Adipose tissue (tissue), 3 donors: Measurements from ENCODE around the gene GABPA. TPM values are rescaled to one million over a fixed set of nuclear protein-coding genes. Genes with fewer than 3 reads are reported as not detected.
"Not testable (repeated sequence)": the region's sequence is repeated elsewhere in the genome, so short reads cannot be mapped to it uniquely, and the experiment has no call there.

Source experiments
- H3K27ac ChIP-seq: one replicate; pipeline ENCODE4 v1.5.1; 2013; ENCODE audit warnings: low read depth, low read length
- WGBS, 3 donors: extraction: QIAGEN DNeasy Blood & Tissue Kit; methylation state at CpG; one replicate each; pipeline ENCODE4 v1.1.7; 2013; 5-methylcytosine and 5-hydroxymethylcytosine counted together
- polyA plus RNA-seq, 3 donors: library from polyadenylated mRNA; stranded (reverse); fragments of 200-250 nt; gene quantifications; one replicate each; pipeline ENCODE4 v1.2.3, GENCODE V29; 2013
- donor health status: healthy with polysubstance abuse.
- donor health status: Bipolar disorder and iron deficiency.
- donor health status: healthy.

Gene GABPA
- polyA plus RNA-seq, 3 donors: 5.0 to 17.2 (median 8.3) TPM

DNA sequence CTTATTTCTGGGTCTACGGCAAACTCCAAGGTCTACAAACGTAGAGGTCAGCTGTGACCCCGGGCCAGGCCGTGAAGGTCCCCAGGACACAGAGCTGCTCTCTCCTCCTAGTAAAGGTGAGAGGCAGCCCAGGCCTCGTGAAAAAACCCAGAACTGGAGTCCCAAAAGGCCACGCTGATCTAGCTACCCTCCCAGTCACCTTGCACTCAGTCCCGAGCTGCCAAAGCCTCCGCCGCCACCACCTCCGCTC is 193 bp upstream of the GABPA start:
- 0 to 1% (median 0%) methylated on average over 10 of the region's 10 CpGs for WGBS, 3 donors
- peak overlapping the region; percentile 82 for H3K27ac ChIP-seq

DNA sequence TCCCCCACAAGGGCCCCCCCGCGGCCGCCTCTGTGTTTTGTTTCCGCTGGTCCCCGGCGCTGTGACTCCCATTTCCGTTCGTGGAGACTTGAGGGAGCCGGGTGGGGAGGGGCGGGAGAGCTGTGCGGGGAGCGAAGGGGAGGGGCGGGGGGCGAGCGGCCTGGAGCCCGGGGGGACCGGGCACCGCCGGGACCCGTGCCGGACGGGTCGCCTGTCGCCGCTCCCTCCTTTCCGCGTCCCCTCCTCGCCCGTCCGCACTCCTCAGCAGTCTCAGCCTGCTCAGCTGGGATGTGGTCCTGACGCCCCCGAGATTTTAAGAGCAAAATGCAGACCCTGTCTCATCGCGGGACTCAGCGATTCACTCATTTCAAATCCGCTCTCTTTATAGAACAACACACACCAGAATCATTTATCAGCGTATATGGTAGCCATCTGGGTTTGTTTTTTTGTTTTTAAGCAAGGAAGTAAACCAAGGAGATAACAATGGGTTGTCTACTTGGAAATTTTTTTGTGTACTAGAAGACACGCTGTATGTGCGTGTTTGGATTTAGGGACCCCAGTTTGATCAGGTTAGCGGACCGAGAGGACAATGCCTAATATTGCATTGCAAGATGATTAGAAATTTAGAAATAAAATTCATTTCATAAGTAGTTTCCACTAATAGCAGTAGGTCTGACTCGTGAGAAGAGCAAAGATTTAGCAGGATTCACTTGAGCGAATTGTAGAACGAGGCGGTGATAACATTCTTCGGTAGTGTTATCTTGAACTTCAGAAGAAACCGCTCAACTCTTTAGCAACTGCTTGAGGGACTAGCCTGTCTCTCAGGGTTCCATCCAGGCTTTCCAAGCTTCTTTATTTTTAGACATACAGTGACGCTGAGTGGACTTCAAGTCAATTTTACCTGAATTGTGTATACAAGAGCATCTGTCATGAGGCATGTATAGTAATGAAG is 1.1 kb downstream of the GABPA start:
- no peak overlapping the region for H3K27ac ChIP-seq
- 0 to 1% (median 0%) methylated on average over 32 to 48 of the region's 48 CpGs for WGBS, 3 donors

DNA sequence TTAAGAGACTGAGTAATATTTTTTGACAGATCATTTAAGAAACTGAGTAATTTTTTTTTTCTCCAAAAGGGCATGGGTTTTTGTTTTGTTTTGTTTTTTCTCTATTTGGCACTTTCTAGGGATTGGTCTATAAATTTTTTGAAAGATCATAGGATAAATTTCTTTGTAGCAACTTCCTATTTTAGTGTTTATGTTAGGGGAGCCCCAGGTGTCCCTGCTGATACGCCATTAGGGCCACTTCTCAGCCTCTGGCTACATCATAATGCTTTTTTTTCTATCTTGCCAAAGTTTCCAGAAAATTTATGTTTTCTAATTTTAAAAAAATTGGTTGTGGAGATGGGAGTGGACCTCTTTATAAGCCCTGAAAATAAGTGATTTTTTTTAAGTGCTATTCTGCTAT is 2.6 kb downstream of the GABPA start:
- WGBS, 3 donors: 43 to 59% (median 53%) methylated on average over 1 of the region's 1 CpG
- H3K27ac ChIP-seq: no peak overlapping the region

DNA sequence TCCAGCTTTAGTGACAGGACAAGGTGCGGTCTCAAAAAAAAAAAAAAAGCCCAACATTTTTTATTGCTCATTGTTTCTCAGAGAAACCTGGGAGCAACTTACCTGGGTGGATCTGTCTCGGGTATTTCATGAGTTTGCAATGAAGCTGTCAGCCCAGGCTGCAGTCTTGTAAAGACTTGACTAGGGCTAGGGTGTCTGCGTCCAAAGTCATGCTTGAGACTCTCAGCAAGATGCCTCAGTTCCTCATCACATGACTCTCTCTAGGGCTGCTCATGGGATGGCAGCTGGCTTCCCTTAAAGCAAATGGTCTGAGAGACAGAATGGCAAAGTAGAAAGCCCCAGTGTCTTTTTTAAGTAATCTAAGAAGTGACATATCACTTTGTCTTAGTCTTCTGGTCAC is 8.1 kb downstream of the GABPA start:
- H3K27ac ChIP-seq: no peak overlapping the region
- WGBS, 3 donors: 93 to 97% (median 96%) methylated on average over 3 of the region's 3 CpGs

DNA sequence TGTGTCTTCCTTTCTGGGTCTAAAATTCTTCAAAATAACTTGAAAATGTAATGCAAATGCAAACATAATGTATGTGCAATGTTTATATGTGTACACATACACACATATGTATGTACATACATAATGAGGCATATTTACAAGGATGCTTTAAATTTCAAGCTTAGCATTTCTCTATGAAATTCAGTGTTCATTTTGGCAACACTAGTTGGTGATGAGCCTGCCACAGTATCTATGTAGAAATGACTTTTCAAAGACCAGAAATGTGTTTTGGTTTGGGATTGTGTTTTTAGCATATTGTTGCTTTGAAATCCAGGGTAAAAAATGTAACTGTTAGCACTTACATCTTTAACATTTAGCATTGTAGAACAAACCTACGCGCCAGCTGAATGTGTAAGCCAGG is 10.1 kb downstream of the GABPA start:
- no peak overlapping the region for H3K27ac ChIP-seq
- WGBS, 3 donors: 98 to 100% (median 100%) methylated on average over 2 of the region's 2 CpGs

DNA sequence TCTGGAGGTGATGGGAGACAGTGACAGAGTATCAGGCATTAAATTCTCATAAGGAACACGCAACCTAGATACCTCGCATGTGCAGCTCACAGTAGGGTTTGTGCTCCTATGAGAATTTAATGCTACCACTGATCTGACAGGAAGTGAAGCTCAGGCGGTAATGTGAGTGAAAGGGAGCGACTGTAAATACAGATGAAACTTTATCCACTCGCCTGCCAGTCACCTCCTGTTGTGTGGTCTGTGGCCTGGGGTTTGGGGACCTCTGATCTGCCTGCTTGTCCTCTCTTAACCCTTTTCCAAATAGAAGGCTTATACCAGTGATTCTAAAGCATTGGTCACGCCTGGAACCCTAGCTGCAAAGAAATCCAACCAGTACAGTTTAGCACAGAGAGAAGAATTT is 15.3 kb downstream of the GABPA start:
- WGBS, 3 donors: 74 to 91% (median 75%) methylated on average over 6 of the region's 6 CpGs
- no peak overlapping the region for H3K27ac ChIP-seq

DNA sequence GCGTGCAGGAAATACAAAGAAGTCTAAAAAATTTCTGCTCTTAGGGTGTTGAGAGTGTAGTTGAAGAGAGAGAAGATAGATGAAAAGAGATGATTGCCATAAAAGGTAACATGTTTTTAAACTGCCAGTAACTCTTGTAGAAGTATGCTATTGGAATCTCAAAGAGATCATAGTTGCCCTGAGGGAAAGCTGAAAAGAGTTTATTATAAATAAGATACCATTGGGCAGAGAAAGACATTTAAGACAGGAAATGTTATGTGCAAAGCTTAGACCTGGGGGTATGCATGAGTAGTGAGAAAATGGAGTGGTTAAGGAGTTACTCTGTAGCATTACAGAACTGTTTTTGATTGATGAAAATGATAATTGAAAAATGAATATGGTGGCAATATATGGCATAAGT is 17.6 kb downstream of the GABPA start:
- H3K27ac ChIP-seq: no peak overlapping the region
- WGBS, 3 donors: 94 to 100% (median 100%) methylated on average over 1 of the region's 1 CpG

DNA sequence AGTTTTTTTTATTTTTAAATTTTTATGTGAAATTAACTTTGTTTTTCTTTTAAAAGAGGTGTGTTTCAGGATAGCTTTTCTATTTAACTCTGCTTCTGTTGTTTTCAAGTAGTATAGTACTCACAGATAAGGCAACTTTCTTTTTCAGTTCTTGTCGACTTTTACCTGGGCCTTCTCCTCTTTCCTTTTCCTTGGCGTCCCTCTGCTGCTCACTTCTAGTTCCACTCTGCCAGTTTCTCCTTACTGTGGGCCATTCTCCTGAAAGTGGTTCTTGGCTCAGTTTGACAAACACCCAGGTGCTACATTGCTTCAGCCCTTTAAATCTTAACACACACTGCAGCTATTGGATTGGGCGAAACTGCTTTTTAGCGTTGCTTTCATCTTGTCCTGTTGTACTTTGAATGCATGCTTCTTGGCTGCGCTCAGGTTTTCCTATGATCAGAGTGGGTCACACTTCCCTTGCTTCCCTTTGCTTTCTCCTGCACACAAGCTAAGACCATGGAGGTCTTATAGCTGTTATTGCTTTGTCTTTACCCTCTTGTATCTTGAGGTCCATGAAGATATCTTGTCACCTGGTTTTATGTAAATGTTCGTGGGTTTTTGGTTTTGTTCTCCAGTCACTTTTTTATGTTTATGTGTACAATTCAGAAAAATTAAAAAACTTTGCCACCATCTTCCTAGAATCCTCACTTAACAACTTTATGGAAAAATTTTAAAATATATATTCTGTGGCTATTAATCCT is 21.6 kb downstream of the GABPA start:
- 71 to 87% (median 75%) methylated on average over 6 of the region's 6 CpGs for WGBS, 3 donors
- H3K27ac ChIP-seq: peak overlapping the region; percentile 42

DNA sequence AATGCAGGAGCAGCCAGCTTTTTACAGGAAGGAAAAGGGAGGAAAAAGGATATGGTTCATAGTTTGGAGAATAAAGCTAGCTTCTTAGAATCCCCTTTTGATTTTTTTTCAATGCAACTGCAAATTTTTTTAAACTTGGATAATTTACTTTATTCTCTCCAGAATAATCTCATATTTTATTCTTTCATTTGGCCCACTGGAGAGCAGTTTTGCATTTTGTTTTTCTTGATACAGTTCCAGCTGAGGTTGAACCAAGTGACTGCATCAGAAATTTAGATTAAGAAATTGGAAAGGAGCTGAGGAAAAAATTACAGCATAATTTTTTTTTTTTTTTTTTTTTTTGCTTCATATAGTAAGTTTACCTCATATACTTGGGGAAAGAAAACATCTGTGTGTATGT is 22.8 kb downstream of the GABPA start:
- no peak overlapping the region for H3K27ac ChIP-seq

DNA sequence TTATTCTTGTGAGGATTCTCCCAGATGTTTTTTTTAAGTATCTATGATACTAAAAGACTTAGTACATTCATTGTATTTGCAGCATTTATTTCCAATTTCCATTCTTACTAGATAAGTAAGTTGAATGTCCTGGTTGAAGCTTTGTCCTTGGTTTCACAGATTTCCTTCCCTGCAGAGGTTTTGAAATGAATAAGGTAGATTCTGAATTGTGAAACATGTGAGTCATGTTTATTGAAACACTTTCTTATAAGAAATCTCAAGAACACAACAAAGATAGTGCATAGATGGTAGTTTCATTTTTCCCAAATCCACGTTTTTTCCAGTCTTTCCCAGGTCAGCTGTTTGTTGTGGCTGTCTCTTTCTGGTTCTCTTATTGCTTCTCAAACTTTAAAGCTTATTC is 24.8 kb downstream of the GABPA start:
- WGBS, 3 donors: 65 to 78% (median 74%) methylated on average over 1 of the region's 1 CpG
- H3K27ac ChIP-seq: no peak overlapping the region

DNA sequence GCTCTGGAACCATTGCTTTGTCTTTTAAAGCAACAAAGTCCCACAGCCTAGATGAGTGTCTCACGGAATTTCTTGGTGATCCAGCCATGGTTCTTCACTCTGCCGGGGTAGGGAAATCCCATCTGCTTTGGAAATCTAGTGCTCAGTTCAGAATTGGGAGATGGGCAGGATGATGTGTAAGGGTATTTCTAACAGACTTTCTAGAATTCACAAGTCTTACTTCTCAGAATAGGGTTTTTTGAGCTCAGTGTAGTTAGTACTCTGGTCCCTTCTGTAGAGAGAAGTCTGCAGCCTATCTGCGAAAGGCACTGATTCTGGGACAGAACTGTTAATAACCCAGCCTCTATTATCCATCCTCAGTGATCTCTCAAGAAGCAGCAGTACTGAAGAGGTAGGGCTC is 25.3 kb downstream of the GABPA start:
- WGBS, 3 donors: 96 to 97% (median 97%) methylated on average over 3 of the region's 3 CpGs
- no peak overlapping the region for H3K27ac ChIP-seq

DNA sequence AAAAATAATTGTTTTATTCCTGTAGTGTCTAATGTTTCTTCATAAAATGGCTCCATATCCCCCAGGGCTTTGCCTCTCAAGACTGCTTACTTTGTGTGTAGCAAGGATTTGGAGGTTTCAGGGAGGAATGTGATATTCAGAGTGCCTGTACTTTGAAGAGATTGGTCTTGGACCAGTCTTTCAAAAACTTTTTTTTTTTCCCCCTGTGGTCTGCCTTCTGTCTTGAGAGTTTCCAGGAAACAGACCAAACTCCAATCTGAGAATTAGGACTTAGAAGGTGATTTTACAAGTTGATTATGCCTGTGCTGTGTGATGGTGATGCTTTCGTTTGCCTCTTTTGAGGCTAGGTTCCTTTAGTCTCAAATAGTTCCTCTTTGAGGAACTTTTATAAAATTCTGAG is 25.9 kb downstream of the GABPA start:
- H3K27ac ChIP-seq: no peak overlapping the region
- 89 to 95% (median 89%) methylated on average over 1 of the region's 1 CpG for WGBS, 3 donors

DNA sequence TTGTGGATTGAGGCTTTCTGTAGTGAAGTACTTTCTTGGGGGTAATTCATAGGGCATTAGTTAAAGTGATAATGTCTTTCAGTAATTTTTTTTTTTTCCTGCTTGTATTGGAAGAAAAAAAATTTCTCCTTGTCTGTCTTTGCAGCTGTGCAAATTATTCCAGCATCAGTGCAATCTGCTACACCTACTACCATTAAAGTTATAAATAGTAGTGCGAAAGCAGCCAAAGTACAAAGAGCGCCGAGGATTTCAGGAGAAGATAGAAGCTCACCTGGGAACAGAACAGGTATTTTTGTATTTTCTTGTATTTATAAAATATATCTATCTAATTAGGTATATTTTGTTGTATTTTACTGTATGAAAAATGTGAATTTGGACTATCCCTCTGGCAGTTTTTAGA is 29.3 kb downstream of the GABPA start:
- 72 to 99% (median 94%) methylated on average over 3 of the region's 3 CpGs for WGBS, 3 donors
- no peak overlapping the region for H3K27ac ChIP-seq

DNA sequence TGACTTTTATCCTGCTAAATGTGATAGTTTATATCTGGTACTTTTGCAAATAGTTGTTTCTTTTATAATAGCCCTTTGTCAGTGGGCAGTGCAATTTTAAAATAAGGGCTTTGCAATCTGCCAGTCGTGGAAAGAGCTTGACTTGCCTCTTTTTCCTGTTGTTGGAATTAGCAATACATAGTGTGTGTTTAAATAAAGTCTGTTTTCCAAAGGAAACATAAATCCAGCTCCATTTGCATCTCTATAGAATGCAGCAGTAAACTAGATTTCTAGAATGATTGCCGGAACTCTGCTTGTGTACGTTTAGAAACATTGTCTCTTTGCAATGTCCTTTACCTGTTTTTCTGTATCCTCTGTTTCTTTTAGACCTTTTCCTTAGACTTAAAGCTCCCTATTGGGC is 33.1 kb downstream of the GABPA start:
- 83 to 87% (median 87%) methylated on average over 3 of the region's 3 CpGs for WGBS, 3 donors

DNA sequence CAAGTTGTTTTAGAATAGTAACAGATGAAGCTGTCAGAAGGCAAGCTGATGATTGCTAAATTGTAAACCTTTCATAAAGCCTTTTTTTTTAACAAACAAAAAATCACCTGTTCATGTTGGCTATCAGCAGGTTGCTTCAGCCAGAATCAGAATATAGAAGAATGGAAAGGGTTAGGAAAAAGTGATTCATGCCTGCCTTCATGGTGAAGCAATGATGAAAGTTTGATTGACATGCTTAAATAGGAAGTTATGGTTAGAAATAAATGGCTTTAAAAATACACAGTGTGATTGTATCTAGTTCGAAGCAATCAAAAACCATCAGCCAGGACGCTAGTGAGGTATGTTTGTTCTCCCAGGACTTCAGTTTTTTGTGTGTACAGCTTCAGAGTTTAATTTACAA is 37.9 kb downstream of the GABPA start:
- no peak overlapping the region for H3K27ac ChIP-seq
- WGBS, 3 donors: 21 to 39% (median 35%) methylated on average over 2 of the region's 2 CpGs

More for the DNA sequence above, 33.1 kb downstream of the GABPA start:
- H3K27ac ChIP-seq: no peak overlapping the region

DNA sequence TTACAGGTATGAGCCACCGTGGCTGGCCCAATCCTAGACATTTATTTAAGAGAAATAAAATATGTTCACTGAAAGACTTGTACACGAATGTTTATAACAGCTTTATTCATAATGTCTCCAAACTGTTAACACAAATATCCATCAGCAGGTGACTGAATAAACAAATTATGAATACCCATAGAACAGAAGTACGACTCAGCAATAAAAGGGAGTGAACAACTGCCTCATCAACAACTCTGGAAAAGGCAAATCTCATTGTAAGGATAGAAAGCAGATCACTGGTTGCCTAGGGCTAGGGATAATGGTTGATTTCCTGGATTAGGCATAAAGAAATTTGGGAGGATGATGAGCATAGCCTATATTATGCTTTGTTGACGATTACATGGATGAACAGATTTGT is 41.7 kb downstream of the GABPA start:
- no peak overlapping the region for H3K27ac ChIP-seq
- WGBS, 3 donors: 76 to 85% (median 84%) methylated on average over 4 of the region's 4 CpGs

DNA sequence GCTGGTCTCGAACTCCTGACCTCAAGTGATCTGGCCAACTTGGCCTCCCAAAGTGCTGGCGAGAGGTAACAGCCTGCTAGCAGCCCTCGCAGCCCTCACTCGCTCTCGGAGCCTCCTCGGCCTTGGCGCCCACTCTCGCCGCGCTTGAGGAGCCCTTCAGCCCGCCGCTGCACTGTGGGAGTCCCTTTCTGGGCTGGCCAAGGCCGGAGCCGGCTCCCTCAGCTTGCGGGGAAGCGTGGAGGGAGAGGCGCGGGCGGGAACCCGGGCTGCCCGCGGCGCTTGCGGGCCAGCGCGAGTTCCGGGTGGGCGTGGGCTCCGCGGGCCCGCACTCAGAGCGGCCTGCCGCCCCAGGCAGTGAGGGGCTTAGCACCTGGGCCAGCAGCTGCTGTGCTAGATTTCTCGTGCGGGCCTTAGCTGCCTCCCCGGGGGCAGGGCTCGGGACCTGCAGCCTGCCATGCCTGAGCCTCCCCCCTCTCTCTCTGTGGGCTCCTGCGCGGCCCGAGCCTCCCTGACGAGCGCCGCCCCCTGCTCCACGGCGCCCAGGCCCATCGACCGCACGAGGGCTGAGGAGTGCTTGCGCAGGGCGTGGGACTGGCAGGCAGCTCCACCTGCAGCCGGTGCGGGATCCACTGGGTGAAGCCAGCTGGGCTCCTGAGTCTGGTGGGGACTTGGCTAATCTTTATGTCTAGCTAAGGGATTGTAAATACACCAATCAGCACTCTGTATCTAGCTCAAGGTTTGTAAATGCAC is 43.5 kb downstream of the GABPA start:
- H3K27ac ChIP-seq: not testable (repeated sequence)
- 90 to 94% (median 93%) methylated on average over 48 to 52 of the region's 52 CpGs for WGBS, 3 donors

DNA sequence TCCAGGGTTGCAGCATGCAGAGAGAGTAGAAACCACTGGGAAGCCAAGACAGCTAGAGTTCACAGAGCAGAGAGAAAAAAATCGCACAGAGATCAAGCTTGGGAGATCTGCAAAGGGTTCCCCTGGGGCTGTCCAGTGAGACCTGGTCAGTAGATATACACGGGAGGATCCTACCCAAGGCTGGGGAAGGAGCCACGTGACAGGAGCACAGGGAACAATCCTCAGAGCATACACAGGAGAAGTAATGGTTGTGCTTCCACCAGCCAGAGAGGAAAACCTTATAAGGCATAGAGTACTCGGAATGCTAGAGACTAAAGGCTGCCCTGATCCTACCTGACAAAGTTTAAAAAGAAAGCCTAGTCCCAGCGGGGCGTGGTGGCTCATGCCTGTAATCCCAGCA is 53.9 kb downstream of the GABPA start:
- WGBS, 3 donors: 70 to 78% (median 74%) methylated on average over 6 of the region's 6 CpGs
- H3K27ac ChIP-seq: no peak overlapping the region

DNA sequence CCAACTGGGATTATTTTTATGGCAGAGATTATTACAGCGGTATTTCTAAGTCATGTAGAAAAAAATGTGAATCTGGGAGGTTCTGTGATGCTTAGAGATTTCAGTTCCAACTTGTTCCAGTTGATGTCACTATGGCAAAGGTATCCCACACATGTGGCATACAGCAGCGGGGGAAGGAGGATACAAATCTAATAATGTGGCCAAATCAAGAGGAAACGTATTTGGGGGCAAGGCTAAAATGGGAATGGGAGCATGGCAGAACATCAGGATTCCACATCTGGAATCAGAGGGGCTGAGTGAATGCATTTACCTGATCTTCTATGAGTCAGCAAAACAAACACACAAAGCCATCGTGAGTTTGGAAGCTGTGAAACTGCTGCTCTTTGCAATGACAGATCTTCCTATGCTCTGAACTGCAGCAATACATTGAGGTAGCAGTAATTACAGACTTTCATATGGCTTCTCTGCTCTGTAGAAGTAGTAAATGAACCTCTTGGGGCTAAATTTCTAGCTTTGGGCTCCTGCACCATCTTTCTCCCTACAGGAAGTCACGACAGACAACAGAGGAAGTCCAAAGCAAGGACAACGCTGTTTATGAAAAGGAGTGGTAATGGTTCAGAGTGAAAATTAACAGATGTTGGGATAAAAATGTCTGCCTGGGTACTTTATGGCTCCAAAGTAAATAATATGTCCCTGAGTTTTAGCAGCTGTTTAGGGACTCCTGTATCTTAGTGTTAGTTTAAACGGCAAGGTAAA is 55.5 kb downstream of the GABPA start:
- H3K27ac ChIP-seq: no peak overlapping the region
- whole genome bisulfite sequencing, 3 donors: 7 to 13% (median 8%) methylated on average over 7 of the region's 7 CpGs
